Limb (tissue), 2 donors: ENCODE results near the gene OVOL2.
"Not testable (repeated sequence)": the region's sequence is repeated elsewhere in the genome, so short reads cannot be mapped to it uniquely, and the experiment has no call there.

ENCODE experiments used
- DNase-seq, 2 donors: peaks; one replicate each; pipeline ENCODE4 v3.0.0-alpha.2; 2016; ENCODE audit errors: extremely low spot score in 2 of 2

The OVOL2 gene

DNA sequence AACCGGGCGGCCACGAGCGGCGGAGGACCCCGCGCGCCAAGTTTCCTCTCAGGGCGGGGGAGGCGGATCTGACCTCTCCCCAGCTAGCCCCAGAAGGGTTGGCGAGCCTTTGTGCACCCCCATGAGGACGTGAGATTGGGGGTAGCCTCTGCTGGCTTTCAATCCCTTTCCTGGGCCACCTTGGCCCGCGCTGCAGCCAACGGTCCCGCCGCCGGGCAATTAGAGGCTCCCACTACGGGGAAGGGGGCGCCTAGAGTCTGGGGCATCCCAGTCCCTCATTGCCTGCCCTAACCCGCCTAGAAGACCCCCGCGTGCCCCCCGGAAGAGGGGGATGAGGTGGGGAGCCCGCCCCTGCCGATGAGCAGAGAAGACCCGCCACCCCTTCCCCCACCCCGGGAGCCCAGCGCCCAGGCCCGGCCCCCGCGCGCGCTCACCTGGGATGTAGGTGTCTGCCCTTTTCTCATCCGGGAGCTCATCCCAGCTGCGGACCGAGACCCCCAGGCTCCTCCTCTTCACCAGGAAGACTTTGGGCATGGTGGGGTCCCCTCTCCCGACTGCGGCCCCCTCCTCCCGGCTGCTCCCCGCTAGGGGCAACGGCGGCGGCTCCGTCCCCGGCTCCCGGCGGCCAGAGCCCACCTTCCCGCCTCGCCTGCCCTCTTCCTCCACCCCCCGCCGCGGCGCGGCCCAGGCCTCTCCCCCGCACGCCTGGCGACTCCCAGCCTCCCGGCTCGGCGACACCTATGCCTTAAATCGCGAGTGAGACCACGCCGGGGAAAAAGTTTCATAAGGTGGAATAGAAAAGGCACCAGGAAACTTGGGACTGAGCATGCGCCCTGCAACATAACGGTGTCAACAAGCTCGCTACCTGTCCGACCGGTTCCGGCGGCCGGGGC lies at the start of gene OVOL2:
TSS of gene OVOL2 (minus strand) at position 816 of the 893 bp plus-strand sequence. CDS start at position 534, 282 bp downstream.
- peak in 1 of 2 donors; percentile 58 for DNase-seq

GRCh38 chr20:18103497-18103896 lies 45.8 kb upstream of the OVOL2 start:
- DNase-seq = no peak

GRCh38 chr20:18101125-18101810 lies 43.6 kb upstream of the OVOL2 start:
- no peak for DNase-seq

GRCh38 chr20:18100569-18100968 lies 42.9 kb upstream of the OVOL2 start:
- not testable (repeated sequence) for DNase-seq

GRCh38 chr20:18094191-18094590 lies 36.5 kb upstream of the OVOL2 start:
- DNase-seq = no peak

DNA sequence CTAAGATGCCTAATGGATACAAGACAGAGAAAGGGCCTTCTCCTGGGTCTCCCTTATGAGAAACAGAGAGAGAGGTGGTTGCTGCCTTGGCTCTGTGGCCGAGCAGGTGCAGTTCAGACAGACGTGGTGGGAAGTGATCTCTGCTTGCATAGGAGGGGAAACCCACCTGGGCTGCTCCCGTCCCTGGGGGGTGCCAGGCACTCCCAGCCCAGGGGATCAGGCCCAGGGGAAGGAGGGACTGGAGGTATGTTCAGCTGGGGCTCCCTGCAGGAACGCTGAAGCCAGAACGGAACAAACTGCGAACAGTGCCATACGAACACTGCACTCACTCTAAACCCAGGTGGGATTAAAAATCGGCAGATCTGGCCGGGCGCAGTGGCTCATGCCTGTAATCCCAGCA lies 35.7 kb upstream of the OVOL2 start:
- DNase-seq = no peak

GRCh38 chr20:18092890-18093289 lies 35.2 kb upstream of the OVOL2 start:
- no peak for DNase-seq

- no peak for DNase-seq
Measured at GRCh38 chr20:18091623-18092022, 33.9 kb upstream of the OVOL2 start.

- DNase-seq = no peak
Measured at GRCh38 chr20:18090477-18090876, 32.8 kb upstream of the OVOL2 start.

DNA sequence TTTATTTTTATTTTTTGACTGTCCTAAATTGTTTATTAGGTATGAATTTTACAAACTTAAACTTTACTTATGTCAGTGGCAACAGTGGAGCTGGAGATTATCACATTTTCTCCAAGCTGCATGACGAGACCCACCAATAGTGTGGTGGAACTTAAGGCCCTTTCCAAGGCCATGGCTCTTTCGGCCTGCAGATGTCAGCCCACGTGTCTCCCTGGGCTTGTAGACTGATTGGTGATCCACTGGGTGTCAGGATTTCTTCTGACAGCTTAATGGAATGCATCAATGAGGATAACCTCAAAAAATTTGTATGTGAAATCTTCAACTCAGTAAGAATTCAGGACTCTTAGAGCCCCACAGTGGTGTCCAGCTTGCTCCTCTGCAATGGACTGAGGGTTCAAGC lies 32.3 kb upstream of the OVOL2 start:
- no peak for DNase-seq

DNA sequence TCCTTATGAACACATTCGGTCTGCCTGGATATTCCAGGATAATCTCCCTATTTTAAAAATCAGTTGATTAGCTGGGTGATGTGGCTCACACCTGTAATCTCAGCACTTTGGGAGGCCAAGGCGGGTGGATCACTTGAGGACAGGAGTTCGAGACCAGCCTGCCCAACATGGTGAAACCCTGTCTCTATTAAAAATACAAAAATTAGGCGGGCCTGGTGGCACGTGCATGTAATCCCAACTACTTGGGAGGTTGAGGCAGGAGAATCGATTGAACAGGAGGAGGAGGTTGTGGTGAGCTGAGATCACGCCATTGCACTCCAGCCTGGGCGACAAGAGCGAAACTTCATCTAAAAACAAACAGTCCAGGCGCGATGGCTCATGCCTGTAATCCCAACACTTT lies 31.1 kb upstream of the OVOL2 start:
- not testable (repeated sequence) for DNase-seq

- not testable (repeated sequence) for DNase-seq
Measured at GRCh38 chr20:18088298-18088697, 30.6 kb upstream of the OVOL2 start.

DNA sequence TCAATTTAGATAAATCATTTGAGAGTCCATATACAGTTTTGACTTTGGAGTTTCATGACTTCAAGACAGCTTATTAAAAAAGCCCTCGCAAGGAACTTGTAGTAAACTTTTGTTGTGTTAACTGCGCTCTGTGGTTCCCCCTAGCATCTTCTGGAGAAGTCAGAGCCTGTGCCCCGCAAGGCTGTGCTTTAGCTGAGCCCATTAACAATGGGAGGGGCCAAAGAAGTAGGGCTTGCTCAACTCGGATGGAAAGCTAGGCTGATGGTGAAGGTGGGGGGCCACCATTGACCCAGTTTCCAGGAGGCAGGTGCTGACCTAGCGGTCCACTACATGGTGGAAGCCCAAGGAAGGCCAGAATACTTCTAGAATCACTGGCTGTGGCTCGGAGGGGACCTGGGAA lies 29.3 kb upstream of the OVOL2 start:
- no peak for DNase-seq

DNA sequence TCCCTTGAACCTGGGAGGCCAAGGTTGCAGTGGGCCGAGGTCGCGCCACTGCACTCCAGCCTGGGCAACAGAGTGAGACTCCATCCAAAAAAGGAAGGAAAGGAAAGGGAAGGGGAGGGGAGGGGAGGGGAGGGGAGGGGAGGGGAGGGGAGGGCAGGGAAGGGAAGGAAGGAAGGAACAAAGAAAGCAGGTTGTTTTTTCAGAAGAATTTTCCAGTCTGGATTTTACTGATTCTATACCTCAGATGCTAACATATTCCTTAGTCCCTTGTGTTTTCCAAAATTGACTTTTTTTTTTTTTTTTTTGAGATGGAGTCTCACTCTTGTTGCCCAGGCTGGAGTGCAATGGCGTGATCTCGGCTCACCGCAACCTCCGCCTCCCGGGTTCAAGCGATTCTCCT lies 23.1 kb upstream of the OVOL2 start:
- DNase-seq = not testable (repeated sequence)

DNA sequence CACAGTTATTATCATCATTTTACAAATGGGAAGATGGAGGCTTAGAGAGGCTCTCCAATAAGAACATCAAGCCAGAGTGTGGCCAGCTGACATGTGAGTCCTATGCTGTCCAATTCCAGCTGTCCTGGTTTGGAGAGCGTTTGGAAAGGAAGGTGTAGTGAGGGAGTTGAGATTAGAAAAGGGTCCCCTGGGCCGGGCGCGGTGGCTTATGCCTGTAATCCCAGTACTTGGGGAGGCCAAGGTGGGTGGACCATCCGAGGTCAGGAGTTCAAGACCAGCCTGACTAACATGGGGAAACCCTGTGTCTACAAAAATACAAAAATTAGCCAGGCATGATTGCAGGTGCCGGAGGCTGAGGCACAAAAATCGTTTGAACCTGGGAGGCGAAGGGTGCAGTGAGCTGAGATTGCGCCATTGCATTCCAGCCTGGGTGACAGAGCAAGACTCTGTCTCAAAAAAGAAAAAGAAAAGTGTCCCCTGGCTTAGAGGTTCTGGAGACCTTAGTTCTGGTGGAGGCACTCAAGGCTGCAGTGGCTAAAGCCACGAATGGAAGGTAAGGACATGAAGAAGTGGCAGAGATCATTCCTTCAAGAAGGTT lies 22.1 kb upstream of the OVOL2 start:
- DNase-seq = no peak

DNA sequence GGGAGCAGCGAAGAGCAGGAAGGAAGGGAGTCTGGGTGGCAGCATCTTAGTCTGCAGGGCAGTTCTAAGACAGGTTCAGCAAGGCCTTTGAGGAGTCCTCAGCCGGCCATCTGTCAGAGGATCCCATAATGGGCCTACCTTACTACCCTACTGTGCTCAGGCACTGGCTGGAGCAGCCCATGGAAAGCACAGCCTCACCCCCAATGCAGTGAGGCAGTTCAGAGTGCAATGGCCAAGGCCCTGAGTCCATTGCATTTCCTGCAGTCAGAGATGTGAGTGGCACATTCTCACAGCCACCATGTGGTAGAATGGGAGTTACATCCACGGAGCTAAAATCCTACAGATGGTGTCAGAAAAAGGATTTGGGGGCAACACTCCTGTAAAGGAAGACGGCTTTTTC lies 19.4 kb upstream of the OVOL2 start:
- no peak for DNase-seq

DNA sequence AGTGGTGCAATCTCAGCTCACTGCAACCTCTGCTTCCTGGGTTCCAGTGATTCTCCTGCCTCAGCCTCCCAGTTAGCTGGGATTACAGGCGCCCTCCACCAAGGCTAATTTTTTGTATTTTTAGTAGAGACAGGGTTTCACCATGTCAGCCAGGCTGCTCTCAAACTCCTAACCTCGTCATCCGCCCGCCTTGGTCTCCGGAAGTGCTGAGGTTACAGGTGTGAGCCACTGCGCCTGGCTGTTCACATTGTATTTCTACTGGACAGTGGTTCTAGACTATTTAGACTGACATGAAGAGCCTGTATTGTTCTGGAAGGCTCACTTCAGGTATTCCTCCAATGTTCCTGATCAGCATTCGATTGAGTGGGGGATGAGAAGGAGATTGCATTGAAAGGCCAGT lies 14.8 kb upstream of the OVOL2 start:
- DNase-seq = no peak

DNA sequence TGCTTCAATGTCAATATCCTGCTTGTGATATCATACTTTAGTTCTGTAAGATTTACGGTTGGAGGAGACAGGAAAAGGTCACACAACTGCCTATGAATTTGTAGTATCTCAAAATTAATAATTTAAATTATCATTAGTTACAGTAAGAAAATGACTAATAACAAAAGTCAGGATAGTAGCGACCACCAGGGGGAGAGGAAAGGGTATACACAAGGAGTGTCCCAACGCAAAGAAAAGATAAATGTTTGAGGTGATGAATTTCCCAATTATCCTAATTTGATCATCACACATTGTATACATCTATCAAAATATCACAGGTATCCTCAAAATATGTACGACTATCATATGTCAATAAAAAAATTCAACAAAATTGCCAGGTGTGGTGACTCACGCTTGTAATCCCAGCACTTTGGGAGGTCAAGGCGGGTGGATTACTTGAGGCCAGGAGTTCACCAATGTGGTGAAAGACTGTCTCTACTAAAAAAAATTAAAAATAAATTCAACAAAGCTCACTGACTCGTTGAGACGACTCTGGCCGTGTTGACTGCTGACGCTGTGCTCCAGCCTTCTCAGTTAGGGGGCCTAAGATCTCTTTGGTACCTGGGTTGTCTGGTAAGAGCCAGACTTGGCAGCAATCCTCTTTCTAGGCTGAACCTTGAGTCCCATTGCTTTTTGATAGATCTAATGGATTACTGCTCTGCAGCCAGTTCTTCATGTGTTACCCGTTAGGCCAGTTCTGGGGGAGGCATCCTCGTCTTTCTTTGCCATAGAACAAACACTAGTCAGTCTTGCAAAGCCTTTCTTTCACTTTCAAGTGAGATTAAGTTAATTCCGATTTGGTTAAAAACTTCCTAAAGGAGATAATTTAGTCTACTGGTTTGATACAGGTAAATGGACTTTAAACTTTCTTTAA lies 9.0 kb upstream of the OVOL2 start:
- no peak for DNase-seq

- no peak for DNase-seq
Measured at GRCh38 chr20:18063676-18064075, 6.0 kb upstream of the OVOL2 start.

DNA sequence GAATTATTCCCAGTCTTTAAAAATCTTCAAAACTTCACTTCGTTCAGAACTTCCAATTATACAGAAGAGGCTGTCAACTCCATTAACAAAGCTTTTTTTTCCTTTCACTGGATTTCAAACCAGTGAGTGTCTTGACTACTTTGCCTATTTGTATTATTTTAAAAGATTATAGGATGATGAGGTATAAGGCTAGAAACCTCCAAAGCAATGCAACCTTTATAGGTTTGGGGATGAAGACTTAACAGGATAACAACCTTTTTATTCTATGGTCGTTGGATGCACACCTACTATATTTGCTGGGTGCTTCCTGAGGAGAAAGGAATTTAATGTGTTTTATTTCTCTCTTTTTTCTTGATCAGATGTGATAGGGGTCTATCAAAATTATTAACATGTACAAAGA lies 1.9 kb upstream of the OVOL2 start:
- no peak for DNase-seq
